ENCODE results near the gene SMAD7. TPM values are rescaled to one million over a fixed set of nuclear protein-coding genes. Genes with fewer than 3 reads are reported as not detected.

SMAD7 gene
- total RNA-seq, 1 donor from 2014 or later, result 17.7 TPM

- intact Hi-C loops (cut with micrococcal nuclease), result no loop called here
Observed at GRCh38 chr18:48988508-48989303, 37.9 kb upstream of the SMAD7 start.

DNA sequence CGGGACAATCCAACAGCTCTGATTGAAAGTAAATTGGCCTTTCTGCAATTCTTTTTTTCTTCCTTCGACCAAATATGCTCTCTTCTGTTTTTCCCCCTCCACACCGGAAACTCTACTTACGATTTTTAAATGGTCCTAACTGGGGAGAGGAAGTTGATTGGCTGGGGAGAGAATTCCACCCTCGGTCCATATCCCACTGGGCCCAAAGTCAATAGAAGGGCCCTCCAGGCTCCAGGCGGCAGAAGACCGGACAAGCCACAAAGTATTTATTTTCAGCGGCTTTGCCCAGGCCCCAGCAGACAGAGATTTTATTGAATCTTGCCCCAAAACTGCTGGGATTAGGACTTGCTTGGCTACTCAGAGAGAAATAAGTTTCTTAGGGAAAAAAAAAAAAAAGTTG, 37.1 kb upstream of the SMAD7 start:
- intact Hi-C loops (cut with micrococcal nuclease), result no loop called here

DNA sequence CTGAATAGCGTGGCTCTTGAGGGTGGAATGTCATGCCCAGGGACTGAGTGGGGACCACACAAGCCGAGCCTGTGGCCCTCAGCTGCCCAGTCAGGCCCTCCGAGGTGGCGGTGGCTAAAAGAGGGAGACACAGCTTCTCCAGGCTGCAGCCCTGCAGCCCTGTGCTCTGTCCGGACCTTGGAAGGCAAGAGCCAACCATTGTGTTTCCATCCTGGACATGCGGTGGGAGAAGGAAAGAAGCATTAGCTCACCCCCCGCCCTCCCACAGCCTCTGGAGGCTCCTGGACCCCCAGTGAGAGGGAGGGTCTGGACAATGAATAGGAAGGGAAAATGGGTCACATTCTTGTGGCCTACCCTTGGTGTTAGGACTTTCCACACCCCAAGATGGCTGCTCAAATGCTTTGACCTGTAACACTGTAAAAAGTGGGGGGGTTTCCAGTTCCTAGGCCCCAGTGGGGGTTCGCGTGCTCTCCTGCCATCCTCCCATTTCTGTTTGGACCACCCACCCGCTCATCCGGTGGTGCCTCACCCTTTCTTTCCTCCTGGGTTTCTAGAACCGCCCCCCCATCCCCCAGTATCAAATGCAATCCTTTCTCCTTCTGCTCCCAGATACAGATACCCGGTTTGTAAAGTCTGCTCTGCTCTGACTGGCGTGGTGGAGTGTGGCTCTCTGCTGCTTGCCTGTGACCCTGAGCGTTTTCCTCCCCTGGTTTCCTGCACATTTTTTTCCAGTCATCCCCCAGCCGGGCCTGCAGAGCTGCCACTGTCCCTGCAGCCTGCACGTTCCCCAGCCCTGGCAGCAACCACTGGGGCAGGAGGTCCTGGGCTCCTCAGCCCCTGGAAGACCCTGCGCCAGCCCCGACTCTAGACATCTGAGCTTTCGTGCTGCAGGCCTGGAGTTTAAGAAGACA, 36.3 kb upstream of the SMAD7 start:
- intact Hi-C loops (cut with micrococcal nuclease), result no loop called here

- intact Hi-C loops (cut with micrococcal nuclease), result no loop called here
Observed at GRCh38 chr18:48985161-48985560, 34.4 kb upstream of the SMAD7 start.

DNA sequence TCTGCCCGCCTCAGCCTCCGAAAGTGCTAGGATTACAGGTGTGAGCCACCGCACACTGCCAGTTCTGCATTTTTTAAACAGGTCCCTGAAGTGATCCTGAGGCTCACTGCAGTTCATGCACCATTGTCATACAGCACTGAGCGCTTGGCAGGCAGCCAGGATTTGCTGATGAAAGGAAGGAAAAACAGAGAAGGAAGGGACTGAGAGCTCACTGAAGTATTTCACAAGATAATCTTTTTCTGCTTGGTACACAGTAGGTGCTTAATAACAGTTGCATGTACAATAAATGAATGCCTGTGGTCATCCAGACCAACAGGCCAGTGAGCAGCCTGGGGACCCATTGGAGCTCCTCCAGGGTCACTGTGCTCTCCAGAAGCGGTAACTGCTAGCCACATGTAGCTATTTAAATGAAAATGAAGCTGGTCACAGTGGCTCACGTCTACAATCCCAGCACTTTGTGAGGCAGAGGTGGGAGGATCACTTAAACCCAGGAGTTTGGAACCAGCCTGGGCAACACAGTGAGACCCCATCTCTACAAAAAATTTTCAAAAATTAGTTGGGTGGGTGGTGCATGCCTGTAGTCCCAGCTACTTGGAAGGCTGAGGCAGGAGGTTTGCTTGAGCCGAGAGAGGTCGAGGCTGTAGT, 33.1 kb upstream of the SMAD7 start:
- intact Hi-C loops (cut with micrococcal nuclease), result no loop called here

DNA sequence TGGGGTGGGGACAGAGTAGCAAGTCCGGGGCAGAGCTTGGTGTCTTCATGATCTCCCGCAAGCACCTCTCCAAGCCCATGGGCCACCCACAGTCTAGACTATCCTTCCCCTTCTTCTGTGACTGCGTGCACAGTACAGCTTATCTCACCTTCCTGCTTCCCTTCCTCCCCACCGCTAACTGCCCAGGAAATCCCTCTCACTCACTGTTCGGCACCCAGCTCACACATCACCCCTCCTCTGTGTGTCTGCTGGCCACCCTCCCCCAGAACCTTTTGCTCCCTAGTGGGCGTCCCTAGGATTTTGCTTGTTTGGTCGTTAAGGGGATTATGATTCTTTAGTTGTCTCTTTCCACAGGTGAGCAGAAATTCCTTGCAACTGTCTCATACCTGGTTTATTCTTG, 31.5 kb upstream of the SMAD7 start:
- intact Hi-C loops (cut with micrococcal nuclease), result no loop called here

- intact Hi-C loops (cut with micrococcal nuclease), result no loop called here
Observed at GRCh38 chr18:48979944-48980890, 29.5 kb upstream of the SMAD7 start.

- intact Hi-C loops (cut with micrococcal nuclease), result no loop called here
Observed at GRCh38 chr18:48977914-48978313, 27.1 kb upstream of the SMAD7 start.

DNA sequence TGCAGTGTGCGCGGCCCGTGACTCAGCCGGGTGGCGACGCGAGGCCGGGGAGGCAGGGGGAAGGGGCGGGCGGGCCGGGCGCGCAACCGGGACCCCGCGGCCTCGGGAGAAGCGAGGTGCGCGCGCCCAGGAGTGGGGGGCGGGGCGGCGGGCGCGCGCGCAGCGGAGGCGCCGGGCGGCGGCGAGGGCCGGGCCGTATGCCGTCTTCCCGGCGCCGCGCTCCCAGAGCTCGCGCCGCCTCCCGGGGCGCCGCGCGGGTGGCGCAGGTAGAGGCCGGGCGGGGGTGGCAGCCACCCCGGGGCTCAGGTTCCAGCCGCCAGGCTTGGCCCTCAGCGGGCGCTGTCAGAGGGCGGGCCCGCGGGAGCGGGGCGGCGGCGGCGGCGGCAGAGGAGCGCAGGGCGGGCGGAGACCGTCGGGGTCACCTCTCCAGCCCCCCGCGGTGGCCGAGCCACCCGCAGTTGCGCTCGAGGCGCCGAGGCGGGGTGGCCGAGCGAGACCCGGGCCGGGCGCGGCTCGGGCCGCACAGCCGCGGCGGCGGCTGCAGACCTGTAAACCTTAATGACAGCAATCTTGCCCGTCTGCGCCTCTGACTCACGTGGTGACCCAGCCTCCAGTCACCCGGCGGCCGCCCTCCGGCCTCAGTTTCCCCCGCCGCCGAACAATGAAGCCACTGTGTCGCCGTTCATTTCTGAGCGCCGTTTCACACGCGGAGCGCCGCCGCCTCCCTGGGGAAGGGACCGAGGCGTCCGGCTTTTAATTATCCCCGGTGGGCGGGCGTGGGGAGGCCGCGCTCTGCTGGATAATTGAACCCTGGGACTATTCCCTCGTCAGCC, 25.3 kb upstream of the SMAD7 start:
- intact Hi-C loops (cut with micrococcal nuclease), result no loop called here

GRCh38 chr18:48975120-48975816, 24.5 kb upstream of the SMAD7 start:
- intact Hi-C loops (cut with micrococcal nuclease), result no loop called here

DNA sequence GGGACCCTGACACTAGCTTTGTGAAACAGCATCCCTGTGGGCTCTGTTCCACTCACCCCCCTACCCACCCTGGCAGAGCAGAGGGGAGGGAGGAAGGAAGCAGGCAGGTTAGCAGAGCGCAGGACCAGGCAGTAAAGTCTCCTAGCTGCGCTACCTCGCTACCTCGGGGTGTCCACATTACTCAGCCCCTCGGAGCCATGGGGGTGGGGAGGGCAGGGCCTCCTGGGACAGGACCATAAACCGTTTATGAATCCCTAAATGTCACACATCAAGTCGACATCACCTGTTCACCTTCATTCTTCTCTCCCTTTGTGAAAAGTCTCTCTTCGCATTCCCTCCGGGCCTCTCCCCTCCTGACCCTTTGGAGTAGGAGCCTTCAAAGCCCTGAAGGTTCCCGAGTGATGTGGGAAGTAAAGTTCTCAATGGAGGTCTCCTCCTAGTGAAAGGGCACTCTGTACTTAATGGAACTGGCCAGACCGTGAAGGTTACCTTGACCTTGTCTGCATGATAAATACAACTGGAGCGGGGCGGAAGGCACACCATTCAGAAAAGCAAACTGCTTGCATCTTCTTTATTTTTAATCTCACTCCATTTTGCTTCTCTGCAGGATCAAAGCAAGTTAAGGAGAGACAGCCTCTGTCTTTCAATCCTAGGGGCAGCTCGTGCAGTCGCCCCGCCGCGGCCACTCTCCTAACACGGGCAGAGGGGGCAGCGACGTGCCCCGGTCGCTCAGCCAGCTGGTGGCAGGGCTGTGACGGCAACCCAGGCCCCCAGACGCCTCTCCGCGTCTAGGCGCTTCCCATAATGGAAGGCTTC, 23.7 kb upstream of the SMAD7 start:
- intact Hi-C loops (cut with micrococcal nuclease), result no loop called here

DNA sequence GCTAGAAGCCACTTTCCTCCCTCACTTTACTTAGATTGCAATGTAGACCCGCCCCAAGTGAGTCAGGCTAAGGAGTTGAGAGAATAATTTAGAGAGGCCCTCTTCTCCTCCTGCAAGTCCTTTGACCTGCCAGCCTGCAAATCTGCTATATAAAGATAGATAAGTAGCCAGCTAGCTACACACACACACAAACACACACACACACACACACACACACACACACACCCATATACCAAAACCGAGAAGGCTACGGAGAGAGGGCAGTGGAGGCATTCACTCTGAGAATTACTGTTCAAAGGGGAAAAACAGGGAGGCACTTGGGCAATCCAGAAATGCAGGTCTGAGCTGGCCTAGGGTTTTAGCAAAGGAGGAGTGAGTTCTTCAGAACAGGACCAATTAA, 23.0 kb upstream of the SMAD7 start:
- intact Hi-C loops (cut with micrococcal nuclease), result no loop called here

DNA sequence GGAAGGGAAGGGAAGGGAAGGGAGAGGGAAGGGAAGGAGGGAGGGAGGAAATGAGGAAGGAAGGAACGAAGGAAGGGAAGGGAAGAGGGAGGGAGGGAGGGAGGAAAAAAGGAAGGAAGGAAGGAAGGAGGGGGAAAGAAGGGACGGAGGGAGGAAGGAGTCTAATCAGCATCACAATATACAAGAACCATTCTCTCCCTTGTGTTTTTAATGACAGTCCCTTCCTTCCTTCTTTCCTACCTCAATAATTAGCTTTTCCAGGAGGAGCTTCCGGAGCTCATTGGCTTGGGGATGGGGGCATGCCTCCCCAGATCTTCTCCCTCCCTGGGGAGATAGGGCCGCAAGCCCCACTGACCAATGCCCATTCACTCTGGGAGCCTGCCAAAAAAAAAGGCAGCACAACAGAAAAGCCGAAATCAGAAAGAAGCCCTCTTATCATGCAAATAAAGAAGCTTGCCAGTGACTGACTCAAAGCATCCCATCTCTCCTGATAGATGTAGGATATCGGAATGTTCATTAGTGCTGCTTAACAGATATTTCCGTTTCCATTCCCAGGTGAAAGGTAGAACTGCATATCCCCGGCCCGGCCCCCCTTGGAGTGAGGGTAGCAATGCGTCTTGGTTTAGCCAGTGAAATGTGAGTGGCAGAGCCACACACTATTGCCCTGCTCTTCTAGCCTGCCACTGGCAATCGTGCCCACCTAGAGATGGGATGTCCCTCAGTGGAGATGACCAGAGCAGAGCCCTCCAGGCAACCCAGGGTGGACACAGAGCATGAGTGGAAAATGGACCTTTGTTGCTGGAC, 17.8 kb upstream of the SMAD7 start:
- intact Hi-C loops (cut with micrococcal nuclease), result no loop called here

DNA sequence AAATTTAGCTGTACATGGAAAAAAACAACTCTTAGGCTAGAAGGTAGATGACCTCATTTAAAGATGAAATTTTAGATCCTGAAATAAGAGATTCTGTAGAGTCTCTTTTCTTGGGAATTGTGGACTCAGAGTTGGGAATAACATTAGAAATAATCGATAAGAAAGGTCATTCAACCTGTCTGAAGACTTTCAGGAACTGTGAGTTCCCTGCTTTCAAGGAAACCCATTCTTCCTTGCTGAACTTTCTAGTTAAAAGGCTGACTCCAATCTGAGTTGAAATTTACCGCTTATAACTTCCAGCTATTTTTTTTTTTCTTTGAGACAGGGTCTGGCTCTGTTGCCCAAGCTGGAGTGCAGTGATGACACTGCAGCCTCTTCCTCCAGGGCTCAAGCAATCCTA, 16.8 kb upstream of the SMAD7 start:
- intact Hi-C loops (cut with micrococcal nuclease), result no loop called here

- intact Hi-C loops (cut with micrococcal nuclease), result no loop called here
Observed at GRCh38 chr18:48966523-48966922, 15.8 kb upstream of the SMAD7 start.

- intact Hi-C loops (cut with micrococcal nuclease), result no loop called here
Observed at GRCh38 chr18:48963586-48964470, 13.1 kb upstream of the SMAD7 start.

Data from T-helper 2 cell treated with Interferon-gamma antibody and Interleukin-4, amounts not matched to agents 100 ng/mL and 5 ng/mL, for 36 hours (primary cell).